ENCODE results near the gene CPAMD8.

GRCh38 chr19:16922949-16923348, 103.7 kb downstream of the CPAMD8 start:
- no peak for TF ChIP-seq ZNF592 (IDR thresholded peaks at IDR 0.05)
- TF ChIP-seq TEAD4 (IDR thresholded peaks at IDR 0.05; ENCODE audit: low read length) = no peak
- no peak for TF ChIP-seq TEAD4 (CRISPR knock-in tag; IDR thresholded peaks at IDR 0.05; ENCODE audit: borderline replicate concordance)
- TF ChIP-seq HNRNPH1 (optimal IDR thresholded peaks at IDR 0.05; ENCODE audit: low read depth, low read length) = no peak
- no peak for TF ChIP-seq PHF8 (IDR thresholded peaks at IDR 0.05; ENCODE audit: borderline replicate concordance, low read length)
- TF ChIP-seq TAF1 (IDR thresholded peaks at IDR 0.05; ENCODE audit: control insufficient read depth, extremely low read depth, insufficient read depth, low read length, severe bottlenecking) = no peak
- no peak for TF ChIP-seq TAF15 (IDR thresholded peaks at IDR 0.05; ENCODE audit: low read depth, low read length)
- no peak for TF ChIP-seq GABPB1 (CRISPR knock-in tag; IDR thresholded peaks at IDR 0.05)
- no peak for TF ChIP-seq MXD1 (CRISPR knock-in tag; IDR thresholded peaks at IDR 0.05; ENCODE audit: borderline replicate concordance, poor library complexity, severe bottlenecking)
- TF ChIP-seq REST (IDR thresholded peaks at IDR 0.05; ENCODE audit: borderline replicate concordance) = no peak
- TF ChIP-seq REST (CRISPR knock-in tag; IDR thresholded peaks at IDR 0.05; ENCODE audit: low read depth) = no peak
- no peak for TF ChIP-seq NELFE (IDR thresholded peaks at IDR 0.05; ENCODE audit: insufficient read depth, insufficient read length)
- TF ChIP-seq CTCF (IDR thresholded peaks at IDR 0.05 in 2 of 3, conservative IDR thresholded peaks at IDR 0.05 in 1 of 3; ENCODE audit: insufficient read depth in 2 of 3, low read depth in 1 of 3, low read length in 3 of 3) = no peak
- no peak for TF ChIP-seq POLR2G (IDR thresholded peaks at IDR 0.05; ENCODE audit: low read depth, low read length)
